ENCODE measurements around the gene PHLDB2. TPM values are rescaled to one million over a fixed set of nuclear protein-coding genes. Genes with fewer than 3 reads are reported as not detected.
"Not testable (repeated sequence)": the region's sequence is repeated elsewhere in the genome, so short reads cannot be mapped to it uniquely, and the experiment has no call there.

Gene PHLDB2
- total RNA-seq: 1 to 10 TPM; 2.2 to 3.3 TPM

DNA sequence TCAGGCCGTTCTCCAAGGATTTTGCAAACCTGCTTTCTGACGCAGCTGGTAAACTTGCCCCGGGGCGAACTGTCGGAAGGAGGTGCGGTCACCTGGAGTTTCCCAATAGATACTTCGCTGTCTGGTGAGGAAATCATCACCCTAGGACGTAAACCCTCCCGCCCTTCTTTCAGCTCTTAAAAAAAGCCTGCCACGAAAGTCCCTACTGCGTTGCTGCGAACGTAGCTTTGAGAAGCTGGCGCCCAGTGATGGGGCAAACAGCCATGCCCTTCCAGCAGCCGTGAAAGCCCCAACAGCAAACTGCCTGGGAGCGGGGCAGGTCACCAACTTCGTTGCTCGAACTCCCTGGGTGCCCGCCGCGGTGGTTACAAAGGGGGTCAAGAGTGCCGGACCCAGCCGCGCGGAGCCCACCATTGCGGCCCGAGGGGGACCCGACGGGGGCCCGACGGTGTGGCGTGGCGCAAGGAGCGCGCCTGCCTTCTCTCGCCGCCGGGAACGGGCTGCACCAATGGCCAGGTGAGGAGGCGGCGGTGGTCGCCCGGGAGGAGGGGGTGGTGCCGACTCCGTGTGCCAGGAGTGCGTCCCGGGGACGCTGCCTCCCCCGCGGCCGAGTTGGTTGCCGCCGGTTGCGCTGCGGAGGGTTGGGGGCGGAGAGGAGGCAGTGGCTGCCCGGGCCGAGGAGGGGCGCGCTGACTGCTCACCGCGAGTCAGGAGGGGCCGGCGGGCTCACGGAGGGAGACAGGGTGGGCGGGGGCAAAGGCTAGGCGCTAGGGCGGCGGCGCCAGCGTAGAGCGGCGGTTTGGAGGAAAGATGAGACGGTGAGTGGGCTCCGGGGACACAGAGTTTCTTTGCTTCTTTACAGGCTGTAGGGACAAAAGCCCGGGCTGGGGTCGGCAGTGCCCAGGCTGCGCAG, at the start of gene PHLDB2:
Gene PHLDB2, plus strand, starts transcription at position 205 of the 913 bp plus-strand sequence. CDS start 24,813 bp downstream, outside the sequence.
- ChIA-PET CTCF (interaction anchor here (0.6 to 2.4 kb wide), 9 partner anchors 12 to 155 kb away, joined by 3 to 9 read pairs (median 4); partner anchors contain the start of gene ABHD10), POLR2A (interaction anchor here (1.4 kb wide), 1 partner anchor 120 kb away, joined by 3 read pairs; the partner anchor contains the start of gene ABHD10)

DNA sequence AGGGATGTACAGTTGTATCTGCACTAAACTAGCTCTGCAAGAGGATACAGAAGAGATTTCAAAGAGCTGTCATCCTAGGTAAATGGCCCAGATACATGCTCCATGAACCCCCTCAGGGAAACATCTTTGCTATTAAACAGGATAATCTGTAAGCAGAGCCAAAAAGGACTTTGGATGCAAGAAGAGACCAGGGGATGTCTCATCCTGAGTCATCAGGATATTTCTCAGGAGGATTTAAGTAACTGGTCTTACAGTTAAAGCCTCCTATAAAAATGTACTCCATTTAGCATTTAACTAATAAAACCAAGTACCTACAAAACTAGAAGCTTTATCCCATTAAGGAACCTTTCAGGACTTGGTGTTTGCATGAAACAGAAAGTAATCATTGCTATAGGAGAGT, 48.2 kb upstream of the PHLDB2 start:
- ChIA-PET CTCF (no interaction called here), POLR2A (no interaction called here)

DNA sequence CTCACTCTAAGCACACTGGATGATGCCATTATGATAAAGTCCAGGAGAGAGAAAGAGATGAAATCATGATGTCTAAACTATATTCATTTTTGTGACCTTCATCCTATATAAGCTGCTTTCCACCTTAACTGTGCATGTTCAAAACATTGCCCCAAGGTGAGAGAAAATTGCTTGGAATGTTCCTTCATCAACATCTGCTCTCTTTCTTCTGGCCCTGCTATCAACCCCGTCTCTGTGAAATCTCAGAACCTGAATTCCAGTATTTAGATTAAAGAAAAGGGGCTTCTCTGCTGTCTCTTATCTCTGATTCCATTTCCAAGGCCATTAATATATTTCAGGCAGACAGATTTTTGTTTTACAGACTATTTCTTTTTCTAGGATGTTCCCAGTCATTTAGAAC, 47.3 kb upstream of the PHLDB2 start:
- POLR2A ChIA-PET: no interaction called here
- CTCF ChIA-PET: no interaction called here

DNA sequence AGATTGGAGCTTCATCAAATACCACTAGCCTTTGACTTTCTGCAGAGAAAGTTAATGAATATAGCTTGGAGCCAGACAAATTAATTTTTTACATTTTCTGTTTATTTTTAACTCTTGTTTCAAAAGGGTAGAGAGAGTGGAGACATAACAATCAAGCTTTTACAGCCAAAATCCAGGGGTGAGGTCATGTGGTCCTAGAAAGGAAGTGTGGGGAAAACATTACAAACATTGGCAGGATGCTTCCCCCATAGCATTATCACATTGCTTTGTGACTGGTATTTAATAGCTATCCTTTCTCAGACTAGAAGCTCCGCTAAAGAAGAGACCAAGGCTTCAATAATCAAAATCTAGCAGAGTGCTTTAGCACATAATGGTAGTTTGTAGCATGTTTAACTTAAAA, 46.4 kb upstream of the PHLDB2 start:
- CTCF ChIA-PET: no interaction called here
- POLR2A ChIA-PET: no interaction called here

DNA sequence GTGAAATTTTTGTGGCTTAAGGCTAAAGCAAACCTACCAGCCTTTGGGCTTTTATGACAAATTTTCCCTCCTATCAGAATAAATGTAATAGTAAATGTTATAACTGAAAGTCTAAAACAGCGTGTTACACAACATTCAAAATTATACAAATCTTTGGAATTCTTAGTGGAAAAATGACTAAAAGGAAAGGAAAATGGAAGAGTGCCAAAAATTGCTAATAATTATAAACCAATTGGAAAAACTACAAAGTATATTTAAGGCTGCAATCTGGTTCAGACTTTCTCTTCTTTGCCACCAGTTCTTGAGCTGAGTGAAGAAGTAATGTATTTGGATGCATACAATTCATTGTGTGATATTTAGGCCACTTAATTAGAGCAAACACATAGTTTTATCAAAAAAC, 45.6 kb upstream of the PHLDB2 start:
- POLR2A ChIA-PET: no interaction called here
- CTCF ChIA-PET: no interaction called here

DNA sequence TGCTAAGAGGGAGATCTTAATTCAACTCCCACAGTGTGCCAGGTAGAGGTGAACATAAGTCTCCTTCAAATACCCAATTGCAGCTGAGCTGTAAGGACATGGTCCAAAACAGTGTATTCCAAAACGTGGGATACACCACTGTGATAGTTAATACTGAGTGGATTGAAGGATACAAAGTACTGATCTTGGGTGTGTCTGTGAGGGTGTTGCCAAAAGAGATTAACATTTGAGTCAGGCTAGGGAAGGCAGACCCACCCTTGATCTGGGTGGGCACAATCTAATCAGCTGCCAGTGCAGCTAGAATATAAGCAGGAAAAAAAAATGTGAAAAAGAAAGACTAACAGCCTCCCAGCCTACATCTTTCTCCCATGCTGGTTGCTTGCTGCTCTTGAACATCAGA, 45.1 kb upstream of the PHLDB2 start:
- CTCF ChIA-PET: no interaction called here
- POLR2A ChIA-PET: no interaction called here

DNA sequence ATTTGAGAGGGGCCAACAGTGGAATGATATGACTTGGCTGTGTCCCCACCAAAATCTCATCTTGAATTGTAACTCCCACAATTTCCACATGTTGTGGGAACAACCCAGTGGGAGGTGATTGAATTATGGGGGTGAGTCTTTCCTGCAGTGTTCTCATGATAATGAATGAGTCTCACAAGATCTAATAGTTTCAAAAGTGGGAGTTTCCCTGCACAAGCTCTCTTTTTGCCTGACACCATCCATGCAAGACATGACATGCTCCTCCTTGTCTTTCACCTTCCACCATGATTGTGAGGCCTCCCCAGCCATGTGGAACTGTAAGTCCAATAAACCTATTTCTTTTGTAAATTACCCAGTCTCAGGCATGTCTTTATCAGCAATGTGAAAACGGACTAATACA, 42.3 kb upstream of the PHLDB2 start:
- CTCF ChIA-PET, POLR2A ChIA-PET: not testable (repeated sequence)

DNA sequence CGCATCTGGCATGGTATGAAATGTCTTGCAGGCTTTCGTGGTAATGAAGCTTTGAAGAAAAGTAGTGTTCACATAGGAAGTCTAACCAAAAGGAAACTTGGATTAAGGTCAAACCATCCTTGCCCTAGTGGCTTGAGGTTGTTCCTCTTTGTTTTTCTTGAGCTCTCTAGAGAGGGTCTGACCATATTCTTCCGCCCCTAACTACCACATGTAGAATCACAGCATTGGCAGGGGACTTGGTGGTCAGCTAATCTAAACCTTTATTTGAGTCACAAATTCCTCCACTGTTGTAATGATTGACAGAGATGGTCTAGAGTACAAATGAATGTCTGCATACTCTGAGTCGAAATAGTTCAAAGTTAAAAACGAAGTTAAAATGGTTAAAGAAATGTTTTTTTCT, 39.1 kb upstream of the PHLDB2 start:
- ChIA-PET CTCF (no interaction called here), POLR2A (no interaction called here)

DNA sequence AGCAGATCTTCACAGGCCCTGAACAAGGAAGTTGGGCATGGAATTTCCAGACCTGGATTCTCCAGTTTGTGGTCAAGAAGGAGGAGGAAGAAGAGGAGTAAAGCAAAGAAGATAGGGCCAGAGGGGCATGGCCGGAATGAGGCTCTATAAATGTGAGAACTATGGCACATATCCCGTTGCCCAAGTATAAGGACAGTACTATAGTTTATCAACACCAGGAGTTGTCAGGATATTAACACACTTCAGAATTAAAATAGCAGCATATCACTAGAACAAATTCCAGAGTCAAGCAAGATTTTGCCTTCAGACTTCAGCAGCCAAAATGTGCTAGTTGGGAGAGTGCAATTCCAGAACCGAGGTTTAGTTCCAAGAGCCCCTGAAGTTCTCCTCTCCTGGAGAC, 38.4 kb upstream of the PHLDB2 start:
- POLR2A ChIA-PET: no interaction called here
- CTCF ChIA-PET: no interaction called here

DNA sequence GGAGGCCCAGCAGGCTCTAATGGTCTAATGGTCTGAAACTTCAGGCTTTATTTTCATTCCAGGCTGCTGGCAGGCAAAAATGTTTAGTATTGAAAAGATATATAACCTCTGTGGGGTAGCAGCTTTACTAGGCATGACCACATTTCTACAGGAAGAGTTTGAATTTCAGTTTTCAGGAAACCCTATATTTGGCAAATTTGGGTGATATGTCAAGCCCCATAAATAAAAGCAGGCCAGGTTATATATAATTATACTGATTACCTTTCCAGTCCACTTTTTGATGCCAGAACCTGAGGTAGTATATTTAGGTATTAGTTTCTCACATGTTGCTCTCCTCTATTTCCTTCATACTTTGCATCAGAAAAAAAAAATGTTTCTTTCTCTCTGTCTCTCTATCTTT, 37.2 kb upstream of the PHLDB2 start:
- CTCF ChIA-PET: no interaction called here

DNA sequence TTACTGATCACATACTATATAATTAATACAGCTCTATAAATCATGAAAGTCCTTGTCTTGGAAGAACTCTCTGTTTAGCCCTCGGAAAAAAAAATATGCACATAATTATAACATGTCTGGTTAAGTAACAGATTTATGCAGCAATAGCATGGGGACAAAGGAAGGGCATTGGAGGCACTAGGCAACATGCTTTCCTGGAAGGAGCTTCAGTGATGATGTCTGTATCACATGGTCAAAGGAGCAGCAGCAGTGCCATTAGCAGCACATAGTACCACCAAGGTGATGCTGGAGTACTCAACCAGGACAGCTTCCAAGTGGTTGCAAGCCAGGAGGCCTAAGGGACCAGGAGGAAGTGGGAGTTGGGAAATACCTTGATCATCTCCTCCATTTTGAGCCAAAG, 36.3 kb upstream of the PHLDB2 start:
- ChIA-PET CTCF (no interaction called here), POLR2A (no interaction called here)

More for the DNA sequence above, 37.2 kb upstream of the PHLDB2 start:
- POLR2A ChIA-PET: no interaction called here

DNA sequence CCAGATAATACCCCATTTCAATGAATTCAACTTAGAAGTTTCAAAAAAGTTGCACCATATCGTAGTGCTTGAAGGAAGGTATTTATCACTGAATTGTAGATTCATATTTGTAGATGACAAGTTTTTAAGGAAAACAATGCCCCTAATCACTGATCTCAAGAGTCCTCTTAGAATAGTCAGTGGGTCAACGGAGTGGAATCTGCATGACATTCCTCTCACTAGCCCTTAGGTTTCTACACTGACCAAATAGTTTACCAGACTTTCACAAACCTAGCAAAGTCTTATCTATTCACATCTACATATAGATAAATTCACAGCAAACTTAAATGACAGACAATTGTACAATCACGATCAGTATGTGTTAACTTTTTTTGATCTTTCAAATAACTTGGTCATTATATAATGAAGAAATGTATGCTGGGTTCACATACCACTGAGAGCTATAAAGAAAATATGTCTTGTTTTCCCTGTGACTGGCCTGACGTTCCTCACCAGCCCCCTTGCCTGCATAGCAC, 35.7 kb upstream of the PHLDB2 start:
- ChIA-PET CTCF (no interaction called here), POLR2A (no interaction called here)

DNA sequence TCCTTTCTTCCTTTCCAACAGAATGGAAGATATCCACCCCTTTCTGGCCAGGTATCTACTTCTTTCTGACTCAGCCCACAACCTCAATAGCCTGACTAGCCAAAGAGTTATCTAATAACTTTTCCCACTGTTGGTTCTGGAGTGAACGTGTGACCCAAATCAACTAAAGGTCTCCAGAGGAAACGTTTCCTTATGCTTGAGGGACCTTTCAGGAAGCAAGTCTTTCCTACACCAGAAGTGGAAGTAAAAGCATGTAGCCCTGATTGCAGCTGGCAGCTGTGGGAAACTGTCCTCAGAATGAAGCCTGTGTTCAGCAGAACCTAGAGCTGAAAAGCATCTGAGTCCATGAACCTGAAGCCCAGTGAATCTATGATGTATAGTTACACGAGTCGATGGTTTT, 34.7 kb upstream of the PHLDB2 start:
- CTCF ChIA-PET: no interaction called here
- POLR2A ChIA-PET: no interaction called here

DNA sequence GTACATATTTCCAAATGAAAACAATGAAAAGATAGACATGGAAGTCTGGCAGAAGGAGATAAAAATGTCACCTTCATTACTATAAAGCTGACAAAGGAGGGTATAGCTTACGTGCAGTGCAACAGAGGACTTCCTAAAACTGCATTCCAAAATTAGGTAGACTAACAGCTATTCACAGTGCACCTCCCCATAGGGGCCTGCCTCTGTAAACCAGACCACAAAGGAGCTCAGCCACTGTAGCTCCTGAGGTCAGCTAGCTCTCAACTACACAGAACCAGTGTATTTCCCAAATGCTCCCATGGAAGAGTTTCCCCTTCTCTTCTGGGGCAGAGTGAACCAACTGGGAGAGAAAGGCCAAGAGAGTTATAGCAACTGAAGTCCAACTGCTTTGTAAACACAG, 31.2 kb upstream of the PHLDB2 start:
- ChIA-PET POLR2A (no interaction called here), CTCF (no interaction called here)

DNA sequence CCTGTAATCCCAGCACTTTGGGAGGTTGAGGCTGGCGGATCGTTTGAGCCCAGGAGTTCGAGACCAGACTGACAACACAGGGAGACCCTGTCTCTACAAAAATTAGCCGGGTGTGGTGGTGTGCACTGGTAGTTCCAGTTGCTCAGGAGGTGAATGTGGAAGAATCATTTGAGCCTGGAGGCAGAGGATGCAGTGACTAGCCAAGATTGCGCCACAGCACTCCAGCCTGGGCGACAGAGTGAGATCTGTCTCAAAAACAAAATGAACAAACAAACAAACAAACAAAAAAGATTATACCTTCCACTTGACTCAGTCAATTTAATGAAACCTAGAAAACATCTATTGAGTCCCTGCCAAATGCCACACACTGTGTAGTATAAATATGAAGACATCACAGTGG, 30.5 kb upstream of the PHLDB2 start:
- POLR2A ChIA-PET: no interaction called here

DNA sequence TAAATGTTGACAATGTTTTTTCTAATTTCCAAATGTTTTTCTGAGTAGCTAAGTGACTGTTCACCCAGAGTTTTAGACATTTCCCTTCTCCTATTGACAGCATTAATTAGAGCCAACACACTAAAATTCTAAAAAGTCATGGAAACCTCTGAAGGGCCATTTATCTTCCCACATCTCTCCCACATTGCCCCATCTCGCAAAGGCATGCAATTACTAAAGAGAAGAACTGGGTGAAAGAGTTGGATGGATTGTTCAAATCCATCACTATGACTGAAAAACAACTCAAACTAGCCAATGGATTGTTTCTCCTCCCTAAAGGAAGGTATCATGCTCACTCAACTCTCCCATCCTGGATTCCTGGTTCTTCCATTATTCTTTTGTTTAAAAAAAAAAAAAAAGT, 30.0 kb upstream of the PHLDB2 start:
- CTCF ChIA-PET: no interaction called here
- POLR2A ChIA-PET: no interaction called here

More for the DNA sequence above, 30.5 kb upstream of the PHLDB2 start:
- CTCF ChIA-PET: no interaction called here

DNA sequence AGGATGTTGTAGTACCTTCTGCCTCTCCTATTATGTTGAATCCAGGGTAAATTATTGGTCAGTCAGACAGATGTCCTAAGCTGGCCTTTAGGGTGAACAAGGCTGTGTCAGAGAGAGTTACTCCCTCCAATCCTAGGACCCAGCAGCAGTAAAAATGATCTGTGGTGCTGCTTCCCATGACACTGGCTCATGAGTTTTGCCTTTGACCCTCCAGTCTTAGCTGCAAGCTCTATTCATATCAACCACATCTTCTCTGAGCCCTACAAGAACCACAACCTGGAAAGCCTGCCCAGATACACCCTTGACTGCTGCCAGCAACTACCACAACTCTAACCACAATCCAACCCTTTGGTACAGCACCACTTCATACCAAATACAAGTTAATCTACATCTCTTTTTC, 27.2 kb upstream of the PHLDB2 start:
- CTCF ChIA-PET: no interaction called here
- POLR2A ChIA-PET: no interaction called here

DNA sequence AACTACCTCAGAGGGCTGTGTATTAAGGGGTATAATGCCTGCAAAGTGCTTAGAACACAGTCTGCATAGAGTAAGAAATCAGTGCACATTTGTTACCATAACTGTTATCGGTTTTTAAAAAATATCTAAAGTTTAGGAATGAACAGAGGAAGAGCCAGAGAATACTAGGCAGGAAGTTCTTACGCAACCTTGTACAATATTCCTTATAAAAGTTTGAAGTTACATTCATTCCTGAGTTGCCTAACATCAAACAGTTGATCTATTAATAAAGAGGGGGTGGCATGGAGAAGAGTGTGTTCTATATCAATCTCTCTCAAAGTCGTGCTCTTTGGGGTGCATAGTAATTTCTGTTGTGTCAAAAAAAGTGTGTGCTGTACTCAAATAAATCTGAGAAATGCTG, 22.0 kb upstream of the PHLDB2 start:
- ChIA-PET POLR2A (no interaction called here), CTCF (no interaction called here)

DNA sequence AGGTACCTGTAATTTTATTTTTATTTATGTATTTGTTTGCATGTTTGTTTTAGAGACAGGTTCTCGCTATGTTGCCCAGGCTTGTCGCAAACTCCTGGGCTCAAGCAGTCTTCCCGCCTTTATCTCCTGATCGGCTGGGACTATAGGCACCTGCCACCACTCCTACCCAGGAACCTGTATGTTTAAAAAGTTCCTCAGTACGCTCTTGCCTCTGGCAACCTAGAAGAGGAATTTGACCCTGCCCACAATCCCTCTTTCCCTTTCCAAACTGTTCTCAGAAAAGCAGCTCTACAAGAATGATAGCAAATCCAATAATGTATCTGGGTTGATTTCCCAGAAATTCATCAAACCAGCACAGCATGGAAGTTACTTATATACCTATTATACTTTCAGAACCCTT, 20.9 kb upstream of the PHLDB2 start:
- ChIA-PET POLR2A (no interaction called here), CTCF (no interaction called here)

DNA sequence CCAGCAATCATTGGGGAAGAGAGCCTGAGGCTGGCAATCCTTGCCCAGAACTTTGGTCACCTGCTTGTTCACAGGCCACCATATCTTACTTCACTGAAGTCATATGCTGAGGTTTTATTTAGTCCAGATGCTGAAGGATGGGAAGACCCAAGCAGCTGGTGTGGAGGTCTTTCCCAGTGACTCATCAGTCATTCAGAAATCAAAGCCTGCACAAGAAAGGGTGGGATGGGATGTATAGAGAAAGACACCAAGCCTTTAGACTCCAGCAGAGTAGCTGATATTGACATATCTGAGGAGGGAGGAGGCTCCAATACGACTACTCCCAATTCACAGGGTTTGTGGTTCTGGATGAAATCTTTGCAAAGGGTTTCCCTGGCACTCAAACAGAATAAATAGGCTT, 13.0 kb upstream of the PHLDB2 start:
- CTCF ChIA-PET: no interaction called here
- POLR2A ChIA-PET: no interaction called here

DNA sequence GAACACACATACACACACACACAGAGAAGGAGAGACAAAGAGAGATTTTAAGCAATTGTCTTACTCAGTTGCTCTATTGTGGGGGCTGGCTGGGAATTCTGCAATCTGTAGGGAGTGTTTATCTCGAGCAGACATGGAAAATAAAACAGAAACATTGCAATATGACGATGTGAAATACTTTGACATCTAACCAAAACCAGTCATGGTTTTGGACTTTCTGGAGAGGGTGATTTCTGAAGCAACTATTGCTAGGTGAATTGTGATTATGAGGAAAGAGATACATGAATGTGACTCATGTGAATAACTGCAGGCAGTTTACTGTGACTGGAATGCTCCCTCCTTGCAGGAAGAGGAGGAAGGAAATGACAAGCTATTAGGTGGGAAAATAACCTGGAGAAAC, 12.3 kb upstream of the PHLDB2 start:
- CTCF ChIA-PET: no interaction called here
- POLR2A ChIA-PET: no interaction called here

DNA sequence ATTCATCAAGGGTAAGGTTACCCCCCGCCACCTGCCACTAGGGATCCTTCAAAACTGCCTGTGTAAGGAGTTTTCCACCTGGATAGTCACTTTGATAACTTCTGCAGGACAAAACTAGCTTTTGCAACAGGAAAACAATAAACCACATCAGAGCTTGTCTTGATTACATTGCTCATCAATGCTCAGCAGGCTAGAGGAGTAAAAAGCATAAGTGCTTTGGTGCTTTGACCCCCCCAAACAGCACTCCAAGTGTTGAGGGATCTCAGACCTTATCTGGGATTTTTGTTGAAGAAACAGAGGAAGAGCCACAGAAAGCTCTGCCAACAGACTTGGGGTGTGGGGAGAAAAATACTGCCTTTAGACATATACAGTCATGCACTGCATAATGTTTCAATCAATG, 10.8 kb upstream of the PHLDB2 start:
- ChIA-PET CTCF (no interaction called here), POLR2A (no interaction called here)
